T-helper 1 cell treated with Interleukin-12 subunit alpha and Interleukin-12 subunit beta and Interleukin-4 antibody, amounts not matched to agents 30 ng/mL and 1 ng/mL, for 36 hours (primary cell): ENCODE measurements around the gene ADAT3. TPM values are rescaled to one million over a fixed set of nuclear protein-coding genes. Genes with fewer than 3 reads are reported as not detected.

Experiments
- intact Hi-C: fragments of 100-400 bp; cut with micrococcal nuclease; formaldehyde crosslinking; loops from one replicate; pipeline ENCODE4 v1.15.1; 2024
- total RNA-seq: library from RNA; stranded (reverse); gene quantifications from 2 replicates; pipeline ENCODE4 v1.2.3, GENCODE V29; 2022

The ADAT3 gene
- total RNA-seq, 1 donor from 2014 or later, result 10.5 TPM

GRCh38 chr19:1882089-1882785, 23.0 kb upstream of the ADAT3 start:
- intact Hi-C loops, result loop anchor here (1.0 to 10.0 kb wide), 3 partner anchors 160 to 383 kb away; partner anchors contain the start of genes IZUMO4 and MOB3A

GRCh38 chr19:1882786-1883692, 22.2 kb upstream of the ADAT3 start:
- intact Hi-C loops, result loop anchor here (1.0 to 10.0 kb wide), 3 partner anchors 159 to 382 kb away; partner anchors contain the start of genes IZUMO4 and MOB3A

GRCh38 chr19:1883784-1884183, 21.4 kb upstream of the ADAT3 start:
- intact Hi-C loops, result loop anchor here (2.0 to 10.0 kb wide), 3 partner anchors 29 to 381 kb away; partner anchors contain the start of gene ATP8B3

- intact Hi-C loops, result loop anchor here (2.0 to 10.0 kb wide), 3 partner anchors 30 to 380 kb away; partner anchors contain the start of gene ATP8B3
Observed at GRCh38 chr19:1884291-1884718, 20.9 kb upstream of the ADAT3 start.

- intact Hi-C loops, result loop anchor here (1.0 to 10.0 kb wide), 8 partner anchors 9 to 380 kb away; partner anchors contain the start of genes ADAT3, ATP8B3, REXO1 and SCAMP4
Observed at GRCh38 chr19:1884719-1885334, 20.4 kb upstream of the ADAT3 start.

GRCh38 chr19:1885398-1886119, 19.6 kb upstream of the ADAT3 start, which contains the start of gene ABHD17A:
Gene ABHD17A, minus strand, starts transcription at chr19:1885496. Its CDS starts 3,930 bp downstream, at chr19:1881566.
- intact Hi-C loops, result loop anchor here (1.0 to 10.0 kb wide), 8 partner anchors 9 to 379 kb away; partner anchors contain the start of genes ADAT3, ATP8B3, REXO1 and SCAMP4

GRCh38 chr19:1886360-1886759, 18.8 kb upstream of the ADAT3 start:
- intact Hi-C loops, result loop anchor here (10.0 kb wide), 1 partner anchor 378 kb away; no protein-coding TSS in a partner anchor

- intact Hi-C loops, result loop anchor here (10.0 kb wide), 1 partner anchor 376 kb away; no protein-coding TSS in a partner anchor
Observed at GRCh38 chr19:1888385-1888784, 16.8 kb upstream of the ADAT3 start.

GRCh38 chr19:1889907-1890306, 15.3 kb upstream of the ADAT3 start:
- intact Hi-C loops, result loop anchor here (10.0 kb wide), 1 partner anchor 375 kb away; no protein-coding TSS in a partner anchor

- intact Hi-C loops, result no loop called here
Observed at GRCh38 chr19:1893791-1894190, 11.4 kb upstream of the ADAT3 start.

GRCh38 chr19:1896508-1896907, 8.7 kb upstream of the ADAT3 start:
- intact Hi-C loops, result no loop called here

- intact Hi-C loops, result no loop called here
Observed at GRCh38 chr19:1901940-1902404, 3.2 kb upstream of the ADAT3 start.

- intact Hi-C loops, result no loop called here
Observed at GRCh38 chr19:1902923-1903322, 2.3 kb upstream of the ADAT3 start.

- intact Hi-C loops, result loop anchor here (1.0 kb wide), 8 partner anchors 7 to 299 kb away; partner anchors contain the start of genes ABHD17A, AP3D1 and UQCR11
Observed at GRCh38 chr19:1904860-1905109, 414 bp upstream of the ADAT3 start.

- intact Hi-C loops, result loop anchor here (1.0 kb wide), 8 partner anchors 9 to 301 kb away; partner anchors contain the start of genes ABHD17A, AP3D1 and UQCR11
Observed at GRCh38 chr19:1905863-1906375, 720 bp downstream of the ADAT3 start.

- intact Hi-C loops, result no loop called here
Observed at GRCh38 chr19:1906985-1907562, 1.9 kb downstream of the ADAT3 start.

- intact Hi-C loops, result no loop called here
Observed at GRCh38 chr19:1907563-1908363, 2.6 kb downstream of the ADAT3 start.

- intact Hi-C loops, result no loop called here
Observed at GRCh38 chr19:1908364-1908678, 3.1 kb downstream of the ADAT3 start.

GRCh38 chr19:1909761-1910080, 4.5 kb downstream of the ADAT3 start:
- intact Hi-C loops, result no loop called here
